A375 (cell line): ENCODE results near the gene CDH1. TPM values are rescaled to one million over a fixed set of nuclear protein-coding genes. Genes with fewer than 3 reads are reported as not detected.

ENCODE experiments used
- small RNA-seq: library from RNA; depleted of rRNA; stranded (forward); fragments of <200 nt; gene quantifications from one replicate; pipeline ENCODE3, GENCODE V24; 2014
- total RNA-seq: library from RNA; depleted of rRNA; stranded (reverse); fragments of >200 nt; shearing (Covaris generic); gene quantifications from 2 replicates; pipeline ENCODE4 v1.2.3, GENCODE V29; 2014; rRNA removed

The CDH1 gene
- total RNA-seq, result 0.08 TPM in 1 of 2 replicates, not detected in the other

DNA sequence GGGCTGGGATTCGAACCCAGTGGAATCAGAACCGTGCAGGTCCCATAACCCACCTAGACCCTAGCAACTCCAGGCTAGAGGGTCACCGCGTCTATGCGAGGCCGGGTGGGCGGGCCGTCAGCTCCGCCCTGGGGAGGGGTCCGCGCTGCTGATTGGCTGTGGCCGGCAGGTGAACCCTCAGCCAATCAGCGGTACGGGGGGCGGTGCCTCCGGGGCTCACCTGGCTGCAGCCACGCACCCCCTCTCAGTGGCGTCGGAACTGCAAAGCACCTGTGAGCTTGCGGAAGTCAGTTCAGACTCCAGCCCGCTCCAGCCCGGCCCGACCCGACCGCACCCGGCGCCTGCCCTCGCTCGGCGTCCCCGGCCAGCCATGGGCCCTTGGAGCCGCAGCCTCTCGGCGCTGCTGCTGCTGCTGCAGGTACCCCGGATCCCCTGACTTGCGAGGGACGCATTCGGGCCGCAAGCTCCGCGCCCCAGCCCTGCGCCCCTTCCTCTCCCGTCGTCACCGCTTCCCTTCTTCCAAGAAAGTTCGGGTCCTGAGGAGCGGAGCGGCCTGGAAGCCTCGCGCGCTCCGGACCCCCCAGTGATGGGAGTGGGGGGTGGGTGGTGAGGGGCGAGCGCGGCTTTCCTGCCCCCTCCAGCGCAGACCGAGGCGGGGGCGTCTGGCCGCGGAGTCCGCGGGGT is at the start of gene CDH1:
CDH1 (plus strand) TSS at position 247 of the 684 bp plus-strand sequence; CDS start at position 371, 124 bp downstream.

DNA sequence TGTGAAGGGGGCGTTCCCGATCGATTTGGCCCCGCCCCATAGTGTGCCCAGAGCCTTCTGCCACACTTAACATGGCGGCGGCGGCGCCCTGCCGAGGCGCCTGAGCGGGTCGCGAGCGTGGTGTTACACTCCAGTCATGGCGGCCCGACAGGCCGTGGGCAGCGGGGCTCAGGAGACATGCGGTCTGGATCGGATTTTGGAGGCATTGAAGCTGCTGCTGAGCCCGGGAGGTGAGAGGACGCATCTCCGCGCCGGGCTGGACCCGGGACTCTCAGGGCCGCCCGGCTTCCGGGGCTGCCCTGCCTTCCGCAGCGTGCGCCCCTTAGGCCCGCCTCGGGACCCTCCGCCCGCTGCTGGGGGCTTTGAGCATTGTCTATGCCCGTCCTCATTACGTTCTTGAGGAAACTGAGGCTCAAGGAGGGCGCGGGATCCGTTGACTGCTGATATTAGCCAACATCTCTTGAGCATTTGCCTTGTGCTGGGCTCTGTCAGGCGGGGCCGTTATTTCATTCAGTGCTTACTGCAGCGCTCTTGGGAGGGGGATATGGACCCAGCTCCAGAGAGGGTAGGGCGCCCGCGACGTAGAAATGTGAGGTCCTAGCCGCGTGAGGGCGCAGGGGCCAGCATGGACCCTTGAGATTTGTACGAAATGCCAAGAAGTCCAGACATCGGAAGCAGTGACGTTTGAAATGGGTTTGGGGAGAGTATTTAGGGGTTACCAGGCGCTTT is 106.6 kb downstream of the CDH1 start, which contains the start of gene TANGO6:
TANGO6 (plus strand) TSS at position 50 of the 729 bp plus-strand sequence; CDS start at position 137, 87 bp downstream.

Small RNAs within 50 kb of the gene (small RNA-seq; reads per million reads assigned to genes)
- not detected for gene RNA5SP429

Other genes with a start within 250 kb of the CDH1 start
- gene ZFP90, start 198.0 kb upstream of the CDH1 start, total RNA-seq, result 13.6 and 18.6 TPM in 2 replicates
- 1.2 and 2.0 TPM in 2 replicates for gene CDH3, start 92.0 kb upstream of the CDH1 start, total RNA-seq
- 13.2 and 15.8 TPM in 2 replicates for gene TANGO6, start 106.2 kb downstream of the CDH1 start, total RNA-seq